ENCODE results near the gene PTPRN2. TPM values are rescaled to one million over a fixed set of nuclear protein-coding genes. Genes with fewer than 3 reads are reported as not detected.

PTPRN2 gene
- total and polyA plus RNA-seq, 8 donors, result 4.9 to 136 (median 46.8) TPM

DNA sequence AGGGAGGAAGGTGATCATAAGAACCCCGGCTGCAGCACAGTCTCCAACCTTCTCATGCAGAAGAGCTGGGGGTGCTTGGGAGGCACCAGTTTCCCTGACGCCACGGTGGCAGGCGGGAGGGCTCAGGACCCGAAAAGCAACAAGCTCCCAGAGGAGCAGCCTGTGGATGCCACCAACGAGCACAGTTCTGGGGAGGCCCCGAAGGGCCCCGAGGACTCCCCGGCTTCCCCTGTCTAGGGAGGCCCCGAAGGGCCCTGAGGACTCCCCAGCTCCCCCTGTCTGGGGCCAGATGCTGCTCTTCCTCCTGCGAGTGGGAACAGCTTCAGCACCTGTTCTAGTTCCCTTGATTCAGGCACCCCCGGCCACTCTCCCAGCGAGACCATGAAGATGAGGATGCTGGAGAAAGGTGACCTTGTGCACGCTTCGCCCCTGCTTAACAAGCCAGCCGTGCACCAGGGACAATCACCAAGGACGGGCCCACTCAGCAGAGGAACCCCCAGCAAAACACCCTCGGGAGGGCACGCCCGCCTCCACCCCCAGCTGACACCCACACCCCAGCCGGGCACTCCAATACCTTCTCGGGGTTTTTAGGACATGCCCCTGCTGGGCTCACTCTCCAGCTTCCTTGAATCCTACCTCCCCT lies 112.5 kb downstream of the PTPRN2 start:
- Histone ChIP-seq H3K4me3 (no peak overlapping the region), H3K27me3 (no peaks in the 10 kb centered on the region), H3K9me3 (no peaks in the 10 kb centered on the region), H3K36me3 (no peaks in the 10 kb centered on the region), H3K27ac (no peak overlapping the region), H3K4me1 (no peaks in the 10 kb centered on the region)
- TF ChIP-seq POLR2A (IDR thresholded peaks at IDR 0.05) (no peak), EP300 (IDR thresholded peaks at IDR 0.05) (no peak), POLR2AphosphoS5 (IDR thresholded peaks at IDR 0.05) (no peak)
- TF ChIP-seq, protein P1, sequence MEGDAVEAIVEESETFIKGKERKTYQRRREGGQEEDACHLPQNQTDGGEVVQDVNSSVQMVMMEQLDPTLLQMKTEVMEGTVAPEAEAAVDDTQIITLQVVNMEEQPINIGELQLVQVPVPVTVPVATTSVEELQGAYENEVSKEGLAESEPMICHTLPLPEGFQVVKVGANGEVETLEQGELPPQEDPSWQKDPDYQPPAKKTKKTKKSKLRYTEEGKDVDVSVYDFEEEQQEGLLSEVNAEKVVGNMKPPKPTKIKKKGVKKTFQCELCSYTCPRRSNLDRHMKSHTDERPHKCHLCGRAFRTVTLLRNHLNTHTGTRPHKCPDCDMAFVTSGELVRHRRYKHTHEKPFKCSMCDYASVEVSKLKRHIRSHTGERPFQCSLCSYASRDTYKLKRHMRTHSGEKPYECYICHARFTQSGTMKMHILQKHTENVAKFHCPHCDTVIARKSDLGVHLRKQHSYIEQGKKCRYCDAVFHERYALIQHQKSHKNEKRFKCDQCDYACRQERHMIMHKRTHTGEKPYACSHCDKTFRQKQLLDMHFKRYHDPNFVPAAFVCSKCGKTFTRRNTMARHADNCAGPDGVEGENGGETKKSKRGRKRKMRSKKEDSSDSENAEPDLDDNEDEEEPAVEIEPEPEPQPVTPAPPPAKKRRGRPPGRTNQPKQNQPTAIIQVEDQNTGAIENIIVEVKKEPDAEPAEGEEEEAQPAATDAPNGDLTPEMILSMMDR (IDR thresholded peaks at IDR 0.05), result no peak
- DNase-seq, result no peak
- intact Hi-C loops (cut with DNase I; ENCODE audit: low total_unique reads), result no loop called here
- 88 to 95% (median 93%) methylated on average over 15 to 22 of the region's 22 CpGs for WGBS, 5 donors

DNA sequence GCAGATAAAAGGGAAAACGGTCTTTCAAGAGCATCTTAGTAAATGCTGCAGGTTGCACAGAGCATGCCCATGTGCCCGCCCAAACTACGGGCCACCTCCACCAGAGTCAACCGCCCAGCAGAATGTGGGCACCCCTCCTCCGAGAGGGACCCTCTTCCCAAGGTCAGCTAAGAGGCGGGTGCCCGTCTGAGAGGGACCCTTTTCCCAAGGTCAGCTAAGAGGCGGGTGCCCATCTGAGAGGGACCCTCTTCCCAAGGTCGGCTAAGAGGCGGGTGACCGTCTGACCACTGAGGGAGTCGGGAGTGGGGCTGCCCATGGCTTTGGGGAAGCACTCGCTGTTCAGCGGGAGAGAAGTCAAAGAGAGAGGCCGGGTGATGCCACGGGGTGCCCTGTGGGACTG lies 113.1 kb downstream of the PTPRN2 start:
- Histone ChIP-seq H3K36me3 (no peaks in the 10 kb centered on the region), H3K27me3 (no peaks in the 10 kb centered on the region), H3K27ac (no peak overlapping the region), H3K4me1 (no peaks in the 10 kb centered on the region), H3K4me3 (no peak overlapping the region), H3K9me3 (no peaks in the 10 kb centered on the region)
- no peak for TF ChIP-seq POLR2AphosphoS5 (IDR thresholded peaks at IDR 0.05)
- TF ChIP-seq, protein P1 (IDR thresholded peaks at IDR 0.05), result no peak
- no peak for TF ChIP-seq POLR2A (IDR thresholded peaks at IDR 0.05)
- no peak for TF ChIP-seq EP300 (IDR thresholded peaks at IDR 0.05)
- intact Hi-C loops (cut with DNase I; ENCODE audit: low total_unique reads), result no loop called here
- DNase-seq, result no peak
- 82 to 90% (median 85%) methylated on average over 16 of the region's 16 CpGs for WGBS, 5 donors

DNA sequence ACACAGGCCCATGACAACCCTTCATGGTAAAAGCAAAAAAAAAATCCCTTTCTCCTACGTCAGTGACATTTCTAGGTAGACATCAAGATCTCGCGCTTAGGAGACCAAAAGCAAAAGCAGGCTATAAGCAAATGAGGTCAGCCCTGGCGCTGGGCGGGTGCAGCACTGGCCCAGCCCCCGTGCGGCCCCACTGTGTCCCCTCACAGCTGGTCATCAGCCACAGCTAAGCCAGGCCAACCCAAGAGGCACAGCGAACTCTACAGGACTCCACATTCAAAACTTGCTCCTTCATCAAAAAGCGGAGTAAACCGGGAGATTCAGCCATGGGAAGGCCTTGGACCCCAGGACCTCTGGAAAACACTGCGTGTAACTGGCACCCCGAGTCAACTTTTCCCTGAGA lies 113.7 kb downstream of the PTPRN2 start:
- Histone ChIP-seq H3K27me3 (peaks cover 0 to 2% (median 0%) of the 10 kb centered on the region in 3 donors), H3K4me3 (no peak overlapping the region), H3K4me1 (no peaks in the 10 kb centered on the region), H3K27ac (no peak overlapping the region), H3K9me3 (no peaks in the 10 kb centered on the region), H3K36me3 (no peaks in the 10 kb centered on the region)
- no peak for DNase-seq
- TF ChIP-seq POLR2A (IDR thresholded peaks at IDR 0.05) (no peak), EP300 (IDR thresholded peaks at IDR 0.05) (no peak), POLR2AphosphoS5 (IDR thresholded peaks at IDR 0.05) (no peak)
- TF ChIP-seq, protein P1 (IDR thresholded peaks at IDR 0.05), result no peak
- intact Hi-C loops (cut with DNase I; ENCODE audit: low total_unique reads), result no loop called here
- WGBS, 5 donors, result 91 to 94% (median 93%) methylated on average over 12 of the region's 12 CpGs

DNA sequence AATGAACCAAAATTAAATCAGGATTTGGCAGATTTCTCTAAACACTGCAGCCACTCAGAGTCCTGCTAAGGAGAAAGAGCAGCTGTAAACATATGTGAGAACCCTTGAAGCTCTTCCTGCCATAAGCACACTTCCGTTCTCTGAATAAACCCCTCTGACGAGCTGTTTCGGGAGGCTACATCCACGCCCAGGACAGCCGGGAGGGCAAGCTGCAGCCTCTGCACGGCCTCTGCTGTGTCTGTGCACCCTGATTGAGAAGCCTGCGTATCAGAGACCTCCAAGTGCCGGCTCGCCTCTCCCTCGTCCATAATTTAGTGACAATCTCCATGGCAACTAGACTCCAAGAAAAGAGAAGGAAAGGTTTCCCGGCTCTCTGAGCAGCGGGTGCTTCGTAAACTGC lies 114.4 kb downstream of the PTPRN2 start:
- H3K4me1 ChIP-seq, result no peaks in the 10 kb centered on the region
- intact Hi-C loops (cut with DNase I; ENCODE audit: low total_unique reads), result no loop called here
- H3K36me3 ChIP-seq, result no peaks in the 10 kb centered on the region
- H3K27me3 ChIP-seq, result peaks cover 0 to 9% (median 0%) of the 10 kb centered on the region in 3 donors
- H3K27ac ChIP-seq, result no peak overlapping the region
- no peaks in the 10 kb centered on the region for H3K9me3 ChIP-seq
- WGBS, 5 donors, result 48 to 61% (median 51%) methylated on average over 13 of the region's 13 CpGs
- TF ChIP-seq POLR2AphosphoS5 (IDR thresholded peaks at IDR 0.05), result no peak
- TF ChIP-seq EP300 (IDR thresholded peaks at IDR 0.05), result no peak
- TF ChIP-seq, protein P1 (IDR thresholded peaks at IDR 0.05), result no peak
- TF ChIP-seq POLR2A (IDR thresholded peaks at IDR 0.05), result no peak
- peak in 1 of 2 donors; percentile 81 for DNase-seq
- H3K4me3 ChIP-seq, result no peak overlapping the region
